ENCODE data around the gene GPR25.

- no peak for TF ChIP-seq CTCF (IDR thresholded peaks at IDR 0.05; ENCODE audit: insufficient read depth, low read length, poor library complexity, severe bottlenecking)
- no peak for TF ChIP-seq EZH2phosphoT487 (conservative IDR thresholded peaks at IDR 0.05; ENCODE audit: low read length)
These were observed 16.8 kb downstream of the GPR25 start for GRCh38 chr1:200889571-200889970.

Measured in SU-DHL-6 (cell line).